Peyer's patch (tissue), 4 donors: ENCODE data around the gene PTOV1. TPM values are rescaled to one million over a fixed set of nuclear protein-coding genes. Genes with fewer than 3 reads are reported as not detected.
A peak's percentile ranks its signal among the peaks of the same experiment; 100 is the strongest.

ENCODE experiments used
- DNase-seq, 3 donors: peaks; one replicate each; pipeline ENCODE4 v3.0.0-alpha.2; 2017 to 2019
- H3K27ac ChIP-seq, 4 donors: fragments of 200-600 bp; sonication (generic); one replicate each; pipeline ENCODE4 v1.5.1; 2016 to 2019
- H3K27me3 ChIP-seq, 2 donors: fragments of 200-600 bp; sonication (generic); one replicate each; pipeline ENCODE4 v1.5.1; 2019
- H3K36me3 ChIP-seq, 3 donors: fragments of 200-600 bp; sonication (generic); one replicate each; pipeline ENCODE4 v1.5.1; 2016 to 2019
- H3K4me1 ChIP-seq, 4 donors: fragments of 200-600 bp; sonication (generic); one replicate each; pipeline ENCODE4 v1.5.1; 2016 to 2019
- H3K4me3 ChIP-seq, 4 donors: fragments of 200-600 bp; sonication (generic); 1 replicate in 3 of 4; 2 replicates in 1 of 4; pipeline ENCODE4 v1.5.1; 2016 to 2019; ENCODE audit warnings: mild to moderate bottlenecking in 1 of 4
- H3K9me3 ChIP-seq, 4 donors: fragments of 200-600 bp; sonication (generic); one replicate each; pipeline ENCODE4 v1.5.1; 2016 to 2019; ENCODE audit warnings: mild to moderate bottlenecking in 1 of 4
- POLR2A ChIP-seq, 2 donors: fragments of 450-650 bp; IDR thresholded peaks; one replicate each; pipeline ENCODE4 v1.5.1; 2017; ENCODE audit warnings: antibody characterized with exemption in 2 of 2, mild to moderate bottlenecking in 2 of 2, moderate library complexity in 2 of 2
- total RNA-seq, 4 donors: library from RNA; depleted of rRNA; stranded (reverse); fragments of >200 nt; gene quantifications; one replicate each; pipeline ENCODE4 v1.1.0, GENCODE V29; 2016
- TF ChIP-seq, protein P1 (sequence below), 6 experiments: fragments of 450-650 bp in 4 of 6; fragments of 200-600 bp in 2 of 6; sonication (generic) in 1 of 6; IDR thresholded peaks; one replicate each; pipeline ENCODE4 v1.5.1; 2017 to 2019; ENCODE audit warnings: antibody characterized with exemption in 6 of 6, mild to moderate bottlenecking in 3 of 6, moderate library complexity in 1 of 6

The PTOV1 gene
- total RNA-seq, 4 donors from 2014 or later = 80.0 to 153 (median 95.9) TPM

DNA sequence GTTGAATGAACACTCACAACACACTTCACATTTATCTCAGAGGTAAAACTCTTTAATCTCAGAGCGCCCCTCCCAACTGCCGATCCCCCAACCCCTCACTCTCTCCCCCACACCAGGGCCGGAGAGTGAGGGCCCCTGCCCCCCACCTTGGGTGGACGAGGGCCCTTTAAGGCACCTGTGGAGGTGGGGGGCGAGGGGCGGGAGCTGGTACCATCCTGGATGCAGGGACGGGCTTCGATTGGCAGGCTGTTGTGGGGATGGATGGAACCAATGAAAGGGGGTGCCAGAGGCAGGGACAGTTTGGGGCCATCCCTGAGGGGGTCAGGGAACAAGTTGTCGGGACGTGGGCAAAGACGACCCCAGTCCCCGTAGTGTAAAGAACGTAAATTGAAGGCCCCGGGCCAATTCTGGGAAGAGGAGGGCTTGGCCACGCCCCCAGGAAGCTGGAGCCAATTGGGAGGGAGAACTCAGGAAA lies 18.1 kb downstream of the PTOV1 start:
- Histone ChIP-seq H3K9me3 (no peaks in the 10 kb centered on the region), H3K4me1 (peaks cover 4 to 45% (median 24%) of the 10 kb centered on the region in 4 donors), H3K36me3 (peaks cover 0 to 17% (median 0%) of the 10 kb centered on the region in 3 donors), H3K4me3 (peak overlapping the region; percentile 37 to 51 (median 50)), H3K27me3 (no peaks in the 10 kb centered on the region), H3K27ac (peak overlapping the region; percentile 85 to 93 (median 91))
- TF ChIP-seq POLR2A (IDR thresholded peaks at IDR 0.05) = no peak
- TF ChIP-seq, protein P1, sequence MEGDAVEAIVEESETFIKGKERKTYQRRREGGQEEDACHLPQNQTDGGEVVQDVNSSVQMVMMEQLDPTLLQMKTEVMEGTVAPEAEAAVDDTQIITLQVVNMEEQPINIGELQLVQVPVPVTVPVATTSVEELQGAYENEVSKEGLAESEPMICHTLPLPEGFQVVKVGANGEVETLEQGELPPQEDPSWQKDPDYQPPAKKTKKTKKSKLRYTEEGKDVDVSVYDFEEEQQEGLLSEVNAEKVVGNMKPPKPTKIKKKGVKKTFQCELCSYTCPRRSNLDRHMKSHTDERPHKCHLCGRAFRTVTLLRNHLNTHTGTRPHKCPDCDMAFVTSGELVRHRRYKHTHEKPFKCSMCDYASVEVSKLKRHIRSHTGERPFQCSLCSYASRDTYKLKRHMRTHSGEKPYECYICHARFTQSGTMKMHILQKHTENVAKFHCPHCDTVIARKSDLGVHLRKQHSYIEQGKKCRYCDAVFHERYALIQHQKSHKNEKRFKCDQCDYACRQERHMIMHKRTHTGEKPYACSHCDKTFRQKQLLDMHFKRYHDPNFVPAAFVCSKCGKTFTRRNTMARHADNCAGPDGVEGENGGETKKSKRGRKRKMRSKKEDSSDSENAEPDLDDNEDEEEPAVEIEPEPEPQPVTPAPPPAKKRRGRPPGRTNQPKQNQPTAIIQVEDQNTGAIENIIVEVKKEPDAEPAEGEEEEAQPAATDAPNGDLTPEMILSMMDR (IDR thresholded peaks at IDR 0.05) = no peak
- DNase-seq = no peak

DNA sequence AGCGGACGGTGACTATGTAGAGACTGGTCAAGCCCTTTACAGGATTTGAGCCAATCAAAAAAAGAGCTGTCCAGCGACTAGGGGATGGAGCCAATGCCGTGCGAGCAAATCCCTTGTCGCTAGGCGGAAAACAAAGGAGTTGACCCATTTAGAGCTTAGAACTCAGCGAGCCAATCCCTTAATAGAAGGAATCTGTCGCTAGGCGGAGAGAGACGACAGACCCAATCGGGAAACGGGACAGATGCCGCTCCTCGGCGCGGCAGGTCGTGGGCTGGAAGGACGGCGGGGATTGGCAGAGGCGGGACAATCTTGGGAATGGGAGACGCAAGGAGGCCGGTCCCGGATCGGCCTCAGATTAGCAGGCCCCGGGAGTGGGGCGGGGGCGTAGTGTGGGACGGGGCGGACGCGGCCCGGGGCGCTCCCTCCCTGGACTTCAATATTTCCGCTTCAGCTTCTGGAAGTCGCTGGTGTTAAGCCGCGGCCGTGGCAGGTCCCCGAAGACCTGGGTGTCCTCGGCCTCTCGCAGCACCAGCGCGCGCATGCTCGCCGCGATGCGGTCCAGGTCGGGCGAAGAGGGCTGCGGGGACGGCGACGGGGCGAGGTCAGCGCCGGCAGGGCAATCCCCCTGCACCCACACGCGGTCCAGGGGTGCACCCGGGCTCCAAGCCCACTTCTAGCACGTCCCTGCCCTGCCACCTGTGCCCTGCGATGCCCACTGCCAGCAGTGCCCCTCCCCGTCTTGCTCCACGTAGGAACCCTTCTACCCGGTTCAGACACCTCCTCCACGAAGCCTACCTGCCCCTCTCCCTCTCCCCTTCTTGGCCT lies 18.7 kb downstream of the PTOV1 start:
- H3K4me1 ChIP-seq = peaks cover 4 to 48% (median 24%) of the 10 kb centered on the region in 4 donors
- peak overlapping the region; percentile 51 to 65 (median 62) for H3K4me3 ChIP-seq
- H3K27ac ChIP-seq = peak overlapping the region; percentile 85 to 95 (median 91)
- H3K9me3 ChIP-seq = no peaks in the 10 kb centered on the region
- H3K27me3 ChIP-seq = no peaks in the 10 kb centered on the region
- DNase-seq = peak; percentile 92 to 98 (median 98)
- TF ChIP-seq POLR2A (IDR thresholded peaks at IDR 0.05) = peak; percentile 64 to 80
- TF ChIP-seq, protein P1 (IDR thresholded peaks at IDR 0.05) = peak in 2 of 6 experiments; percentile 33 to 36
- peaks cover 0 to 15% (median 0%) of the 10 kb centered on the region in 3 donors for H3K36me3 ChIP-seq

DNA sequence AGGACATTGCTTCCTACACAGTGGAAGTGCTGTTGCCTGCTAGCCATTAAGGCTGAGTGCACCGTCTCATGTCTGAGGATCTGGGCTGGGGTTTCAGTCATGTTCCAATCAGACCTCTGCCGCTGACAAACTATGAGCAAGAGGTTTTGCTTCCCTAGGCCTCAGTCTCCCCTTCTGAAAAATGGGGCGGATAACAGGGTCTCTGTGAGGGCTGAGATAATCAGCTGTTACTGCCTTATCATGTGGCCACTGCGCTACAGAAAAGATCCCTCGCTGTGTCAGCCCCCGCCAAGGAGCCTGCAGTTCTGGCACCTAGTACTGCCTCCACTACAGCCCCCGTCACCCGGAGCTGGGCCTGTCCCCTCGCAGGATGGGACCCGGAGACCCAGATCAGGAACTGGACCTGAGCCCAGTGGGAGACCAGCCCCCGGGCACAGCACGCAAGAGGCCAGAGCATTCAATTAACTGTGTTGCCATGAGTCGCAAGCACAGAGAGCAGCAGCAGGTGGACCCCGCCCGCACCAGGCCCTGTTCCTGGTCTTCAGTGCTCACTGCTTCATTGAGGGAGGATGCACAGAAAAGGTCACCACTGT lies 19.4 kb downstream of the PTOV1 start:
- H3K27ac ChIP-seq = peak overlapping the region; percentile 85 to 95 (median 91)
- no peaks in the 10 kb centered on the region for H3K9me3 ChIP-seq
- peaks cover 0 to 15% (median 0%) of the 10 kb centered on the region in 3 donors for H3K36me3 ChIP-seq
- H3K27me3 ChIP-seq = no peaks in the 10 kb centered on the region
- peak overlapping the region; percentile 51 to 65 (median 62) for H3K4me3 ChIP-seq
- TF ChIP-seq, protein P1 (IDR thresholded peaks at IDR 0.05) = no peak
- TF ChIP-seq POLR2A (IDR thresholded peaks at IDR 0.05) = no peak
- DNase-seq = no peak
- peaks cover 5 to 49% (median 24%) of the 10 kb centered on the region in 4 donors for H3K4me1 ChIP-seq

DNA sequence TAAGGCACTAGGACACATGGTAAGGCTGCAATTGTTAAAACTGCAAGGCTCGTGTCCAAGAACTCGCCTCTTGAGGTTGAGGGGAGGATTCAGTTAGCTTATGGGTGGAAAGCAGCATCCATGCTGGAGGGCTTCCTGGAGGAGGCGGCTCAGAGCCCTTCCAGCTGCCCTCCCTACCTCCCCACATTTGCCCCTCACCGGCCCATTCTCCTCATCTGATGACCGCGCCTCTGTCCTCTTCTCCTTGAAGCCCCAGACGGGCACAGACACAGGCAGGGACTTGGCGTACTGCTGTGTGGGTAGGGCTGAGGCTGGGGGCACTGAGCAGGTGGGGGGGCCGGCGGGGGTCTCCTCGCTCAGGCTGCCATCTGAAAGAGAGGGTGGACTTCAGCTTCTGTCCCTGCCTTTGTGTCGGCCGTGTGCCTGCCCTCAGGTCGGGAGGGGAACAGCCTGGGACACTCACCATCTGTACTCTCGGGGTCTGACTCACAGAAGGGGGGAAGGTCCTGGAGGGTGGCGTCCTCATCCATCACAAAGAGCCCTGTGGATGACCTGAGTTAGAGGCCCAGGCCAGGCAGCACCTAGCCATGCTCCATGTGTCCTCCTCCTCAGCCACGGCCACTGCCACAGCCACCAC lies 20.5 kb downstream of the PTOV1 start:
- H3K36me3 ChIP-seq = peaks cover 0 to 15% (median 0%) of the 10 kb centered on the region in 3 donors
- peaks cover 6 to 43% (median 16%) of the 10 kb centered on the region in 4 donors for H3K4me1 ChIP-seq
- no peaks in the 10 kb centered on the region for H3K27me3 ChIP-seq
- no peak for TF ChIP-seq POLR2A (IDR thresholded peaks at IDR 0.05)
- TF ChIP-seq, protein P1 (IDR thresholded peaks at IDR 0.05) = no peak
- no peak overlapping the region for H3K4me3 ChIP-seq
- no peak for DNase-seq
- no peaks in the 10 kb centered on the region for H3K9me3 ChIP-seq
- H3K27ac ChIP-seq = no peak overlapping the region
